NCI-H345 treated with DMSO at 0.1 percent for 48 hours (cell line): ENCODE results near the gene DDX28.
"Not testable (repeated sequence)": the region's sequence is repeated elsewhere in the genome, so short reads cannot be mapped to it uniquely, and the experiment has no call there.

Experiments
- DNase-seq: peaks from one replicate; lab custom pipeline; 2025; ENCODE audit not compliant: unreplicated experiment; lab: John Stamatoyannopoulos, UW

Gene DDX28

DNA sequence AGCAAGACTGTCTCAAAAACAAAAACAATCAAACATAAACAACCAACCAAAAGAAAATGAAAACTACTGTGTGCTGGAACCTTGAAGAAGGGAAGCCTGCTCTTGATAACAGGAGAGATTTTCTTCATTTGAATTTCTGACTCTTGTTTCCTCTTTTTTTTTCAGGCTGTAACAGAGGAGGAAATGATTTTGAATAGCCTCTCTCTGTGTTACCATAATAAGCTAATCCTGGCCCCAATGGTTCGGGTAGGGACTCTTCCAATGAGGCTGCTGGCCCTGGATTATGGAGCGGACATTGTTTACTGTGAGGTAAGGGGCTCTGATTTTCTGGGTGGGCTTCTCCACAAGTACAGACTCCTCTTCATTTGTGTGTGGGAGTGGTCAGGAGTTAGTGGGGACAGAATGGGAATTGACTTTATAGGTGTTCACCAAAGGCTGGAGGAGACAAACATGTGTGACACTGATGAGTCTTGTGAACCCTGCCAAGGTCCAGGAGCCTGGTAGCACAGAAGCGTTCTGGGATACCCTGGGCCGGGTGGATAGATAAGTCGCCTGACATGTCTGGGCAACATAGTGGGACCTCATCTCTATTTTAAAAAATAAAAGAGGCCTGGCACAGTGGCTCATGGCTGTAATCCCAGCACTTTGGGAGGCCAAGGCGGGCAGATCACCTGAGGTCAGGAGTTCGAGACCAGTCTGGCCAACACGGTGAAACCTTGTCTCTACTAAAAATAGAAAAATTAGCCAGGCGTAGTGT is 15.0 kb upstream of the DDX28 start:
- DNase-seq, result no peak

- DNase-seq, result no peak
Observed at GRCh38 chr16:68035227-68035626, 12.2 kb upstream of the DDX28 start.

- DNase-seq, result no peak
Observed at GRCh38 chr16:68033101-68033500, 10.1 kb upstream of the DDX28 start.

- DNase-seq, result no peak
Observed at GRCh38 chr16:68031951-68032350, 8.9 kb upstream of the DDX28 start.

- not testable (repeated sequence) for DNase-seq
Observed at GRCh38 chr16:68030108-68030507, 7.1 kb upstream of the DDX28 start.

- no peak for DNase-seq
Observed at GRCh38 chr16:68028996-68029395, 6.0 kb upstream of the DDX28 start.

DNA sequence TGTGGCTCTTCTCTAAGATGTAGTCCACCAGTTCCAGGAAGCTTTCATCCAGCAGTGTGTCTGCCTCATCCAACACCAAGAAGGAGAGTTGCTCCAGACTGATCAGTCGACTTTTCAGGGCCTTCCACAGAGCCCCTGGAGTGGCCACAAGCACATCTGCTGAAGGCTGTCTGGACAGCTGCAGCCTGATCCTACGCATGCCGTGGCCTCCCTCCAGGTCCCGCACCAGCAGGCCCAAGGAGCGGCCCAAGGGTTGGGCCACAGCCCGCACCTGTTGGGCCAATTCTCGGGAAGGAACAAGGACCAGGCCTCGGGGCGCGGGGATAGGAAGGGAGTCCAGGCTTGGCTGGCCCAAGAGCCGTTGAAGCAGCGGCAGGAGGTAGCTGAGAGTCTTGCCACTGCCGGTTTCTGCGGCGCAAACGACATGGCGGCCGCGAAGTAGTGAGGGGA is 729 bp downstream of the DDX28 start:
- DNase-seq, result no peak

GRCh38 chr16:68021490-68021889 is 1.5 kb downstream of the DDX28 start:
- DNase-seq, result no peak

DNA sequence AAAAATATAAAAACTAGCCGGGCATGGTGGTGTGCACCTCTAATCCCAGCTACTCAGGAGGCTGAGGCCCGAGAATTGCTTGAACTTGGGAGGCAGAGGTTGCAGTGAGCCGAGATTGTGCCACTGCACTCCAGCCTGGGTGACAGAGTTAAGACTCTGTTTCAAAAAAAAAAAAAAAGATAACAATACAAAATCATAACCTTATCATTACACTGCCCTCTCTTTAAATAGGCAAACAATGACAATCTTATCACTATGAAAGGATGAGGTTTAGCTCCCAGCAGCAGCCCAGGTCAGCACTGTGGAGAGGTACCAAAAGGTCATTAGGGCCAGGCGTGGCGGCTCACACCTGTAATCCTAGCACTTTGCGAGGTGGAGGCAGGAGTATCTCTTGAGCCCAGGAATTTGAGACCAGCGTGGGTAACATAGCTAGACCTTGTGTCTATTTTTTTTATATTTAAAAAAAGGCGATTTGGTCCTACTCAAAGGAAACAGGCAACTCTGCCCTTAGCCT is 3.8 kb downstream of the DDX28 start:
- no peak for DNase-seq

DNA sequence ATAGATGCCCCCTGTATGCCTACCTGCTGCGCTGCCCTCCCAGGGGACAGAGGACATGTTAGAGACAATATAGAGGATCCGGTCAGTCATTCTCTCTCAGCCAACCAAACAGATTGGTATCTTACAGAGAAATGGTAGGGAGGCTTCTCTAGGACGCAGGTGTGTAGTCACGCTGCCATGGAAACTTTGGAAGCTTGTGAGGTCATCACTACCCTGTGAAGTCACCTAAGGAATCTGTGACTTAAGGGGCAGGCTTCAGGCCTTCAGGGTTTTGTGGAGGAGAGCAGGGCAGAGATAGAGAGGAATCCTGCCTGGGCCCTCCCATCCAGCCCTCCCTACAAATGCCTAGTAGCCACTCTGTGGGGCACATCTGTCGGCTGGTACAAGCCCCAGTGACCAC is 7.4 kb downstream of the DDX28 start, which contains the start of gene DPEP2NB:
Gene DPEP2NB (minus strand): TSS at position 231 of the 400 bp plus-strand sequence. CDS start 141 bp downstream, at position 90.
- DNase-seq, result no peak

- no peak for DNase-seq
Observed at GRCh38 chr16:68013440-68013839, 9.6 kb downstream of the DDX28 start.

GRCh38 chr16:68009872-68010271 is 13.2 kb downstream of the DDX28 start:
- not testable (repeated sequence) for DNase-seq

DNA sequence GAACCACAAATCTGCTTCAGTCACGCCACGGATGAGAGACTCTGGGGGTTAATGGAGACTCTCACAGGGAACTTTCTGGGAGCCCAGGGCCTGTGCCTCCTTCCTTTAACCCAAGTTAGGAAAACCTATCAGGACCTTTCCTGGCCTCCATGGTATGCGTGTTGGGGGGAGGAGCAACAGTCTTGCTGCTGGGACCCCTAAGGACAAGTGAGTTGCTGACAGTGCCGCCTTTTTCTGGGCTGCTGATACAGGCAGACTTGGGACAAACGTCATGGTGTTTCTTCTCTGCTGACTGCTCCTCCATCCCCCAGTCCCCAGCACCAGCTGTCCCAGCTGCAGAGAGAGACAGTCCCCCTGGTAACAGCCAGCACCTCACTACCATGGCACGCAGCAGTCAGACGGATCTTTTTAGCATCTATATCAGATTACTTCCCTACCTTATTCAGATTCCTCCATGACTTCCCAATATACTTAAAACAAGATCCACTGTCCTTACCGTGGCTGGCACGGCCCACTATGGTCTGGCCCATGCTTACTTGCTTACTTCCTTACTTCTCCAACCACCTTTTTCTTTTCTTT is 13.8 kb downstream of the DDX28 start:
- no peak for DNase-seq

DNA sequence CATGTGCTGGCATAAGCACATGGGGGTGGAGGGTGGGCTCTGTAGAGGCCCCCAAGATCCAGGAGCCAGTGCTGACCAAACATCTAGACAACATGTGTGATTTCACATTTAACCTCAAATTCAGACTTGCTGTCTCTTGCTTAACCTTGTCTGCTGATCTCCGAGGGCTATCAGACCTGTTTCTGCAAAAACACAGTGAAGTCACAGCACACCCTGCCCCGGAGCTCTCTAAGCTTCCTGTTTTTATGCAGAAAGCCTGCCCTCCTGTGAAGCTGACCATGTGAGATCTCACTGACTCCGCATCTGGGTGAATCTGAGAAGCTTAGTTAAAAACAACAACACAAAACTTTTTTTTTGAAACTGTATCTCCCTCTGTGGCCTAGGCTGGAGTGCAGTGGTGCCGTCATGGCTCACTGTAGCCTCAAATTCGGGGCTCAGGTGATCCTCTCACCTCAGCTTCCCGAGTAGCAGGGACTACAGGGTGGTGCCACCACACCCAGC is 17.2 kb downstream of the DDX28 start:
- no peak for DNase-seq

DNA sequence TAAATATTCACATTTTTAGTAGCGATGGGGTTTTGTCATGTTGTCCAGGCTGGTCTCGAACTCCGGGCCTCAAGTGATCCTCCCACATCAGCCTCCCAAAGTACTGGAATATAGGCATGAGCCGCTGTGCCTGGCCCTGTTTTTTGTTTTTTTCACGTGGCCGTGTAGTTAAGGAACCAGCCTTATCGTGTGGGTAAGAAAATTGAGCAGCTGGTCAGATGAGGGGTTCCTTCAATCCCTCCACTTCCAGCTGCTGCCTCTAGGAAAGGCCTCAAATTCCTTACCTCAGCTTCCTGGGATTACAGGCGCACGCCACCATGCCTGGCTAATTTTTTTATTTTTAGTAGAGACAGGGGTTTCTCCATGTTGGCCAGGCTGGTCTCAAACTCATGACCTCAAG is 17.8 kb downstream of the DDX28 start:
- no peak for DNase-seq

- no peak for DNase-seq
Observed at GRCh38 chr16:68003031-68003430, 20.0 kb downstream of the DDX28 start.

DNA sequence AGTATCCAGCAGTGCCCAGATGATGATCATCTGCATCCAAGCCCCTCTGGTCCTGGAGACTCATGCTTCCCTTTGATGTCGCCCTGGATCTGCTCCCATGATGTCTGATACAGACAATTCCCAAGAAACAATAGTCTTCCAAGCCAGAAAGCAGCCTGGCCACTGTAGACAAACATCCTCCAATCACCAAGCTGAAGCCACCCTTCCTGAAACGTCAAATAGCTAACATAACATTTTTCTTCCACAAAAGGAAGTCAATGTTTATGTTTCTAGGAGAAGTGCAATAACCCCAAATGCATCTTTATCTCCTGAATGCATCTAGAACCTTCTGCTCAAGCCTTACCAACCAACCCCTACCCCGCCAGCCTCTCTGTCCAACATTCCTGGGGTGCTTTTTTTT is 22.6 kb downstream of the DDX28 start:
- no peak for DNase-seq

DNA sequence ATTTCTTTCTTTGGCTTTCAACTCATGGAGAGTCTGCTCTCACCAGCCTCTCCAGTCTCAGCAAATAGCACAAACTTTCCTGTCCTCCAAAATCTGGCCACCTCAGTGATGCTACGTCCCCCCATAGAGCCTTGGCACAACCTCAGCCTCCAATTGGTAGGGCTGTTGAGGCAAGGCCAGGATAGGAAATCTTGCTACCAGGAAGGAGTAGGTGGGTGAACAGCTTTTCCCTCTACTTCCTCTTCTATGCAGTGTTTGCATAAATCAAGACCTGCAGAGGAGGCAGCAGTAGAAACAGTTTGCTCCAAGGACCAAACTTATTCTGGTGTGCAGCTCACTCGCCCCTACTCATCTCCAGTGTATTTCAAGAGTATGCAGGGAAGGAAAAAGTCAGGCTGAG is 23.0 kb downstream of the DDX28 start:
- no peak for DNase-seq

GRCh38 chr16:67998779-67999688 is 24.0 kb downstream of the DDX28 start, which contains the start of gene DPEP2:
TSS of gene DPEP2 (minus strand) at chr16:67999484. CDS start at chr16:67993212, 6,272 bp downstream.
- DNase-seq, result not testable (repeated sequence)

GRCh38 chr16:67998231-67998778 is 24.7 kb downstream of the DDX28 start:
- DNase-seq, result not testable (repeated sequence)

DNA sequence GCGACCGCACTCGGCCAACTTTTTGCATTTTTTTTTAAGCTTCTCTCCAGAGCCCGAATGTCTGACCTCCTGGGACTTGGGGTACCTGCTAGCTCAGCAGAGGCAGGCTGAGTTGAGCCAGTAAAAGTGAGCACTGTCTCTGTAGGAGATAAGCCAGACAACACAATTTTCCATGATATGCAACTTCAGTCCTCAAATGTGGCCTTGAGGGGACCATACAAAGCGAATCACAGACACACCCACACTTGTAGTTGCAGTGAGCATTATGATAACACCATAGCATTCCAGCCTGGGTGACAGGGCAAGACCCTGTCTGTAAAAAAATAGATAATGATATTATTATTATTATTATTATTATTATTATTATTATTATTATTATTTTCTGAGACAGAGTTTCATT is 26.4 kb downstream of the DDX28 start:
- no peak for DNase-seq
